Measurements from ENCODE around the gene MTG2.

MTG2 gene

GRCh38 chr20:62186887-62187866, 4.3 kb downstream of the MTG2 start:
- no peak for DNase-seq

- no peak for DNase-seq
Observed at GRCh38 chr20:62190639-62191411, 8.0 kb downstream of the MTG2 start.

DNA sequence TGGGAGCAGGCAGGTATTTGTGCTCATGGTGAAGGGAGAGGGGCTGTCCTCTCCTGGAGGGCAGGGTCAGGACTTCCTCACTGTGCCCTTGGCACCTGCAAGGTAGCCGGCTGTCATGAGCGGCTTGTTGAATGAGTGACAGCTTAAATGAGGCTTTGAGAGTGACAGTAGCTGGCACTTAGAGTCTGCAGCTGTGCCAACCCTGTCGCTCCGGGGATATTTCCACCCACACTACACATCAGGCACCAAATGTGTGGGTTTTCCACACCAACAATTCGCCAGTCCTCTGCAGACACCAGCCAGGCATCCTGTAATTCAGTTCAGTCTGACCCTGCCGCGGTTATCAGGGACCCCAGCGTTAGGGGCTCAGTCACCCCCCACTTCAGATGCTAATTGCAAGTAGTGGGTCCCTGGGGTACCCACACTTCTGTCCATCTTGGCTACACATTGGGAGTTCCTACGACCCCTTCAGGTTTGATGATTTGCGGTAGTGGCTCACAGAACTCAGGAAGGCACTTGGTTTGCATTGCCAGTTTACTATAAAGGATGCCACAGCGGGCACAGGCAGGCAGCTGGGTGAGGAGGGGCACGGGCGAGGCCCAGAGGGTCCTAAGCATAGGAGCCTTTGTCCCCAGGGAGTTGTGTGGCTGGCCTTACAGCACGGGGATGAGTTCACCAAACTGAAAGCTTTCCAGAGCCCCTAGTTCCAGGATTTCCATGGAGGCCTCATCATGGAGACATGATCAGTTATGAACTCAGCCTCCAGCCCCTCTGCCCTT, 9.1 kb downstream of the MTG2 start:
- no peak for DNase-seq

GRCh38 chr20:62192635-62193034, 9.8 kb downstream of the MTG2 start:
- no peak for DNase-seq

GRCh38 chr20:62193079-62194025, 10.5 kb downstream of the MTG2 start:
- DNase-seq, result no peak

DNA sequence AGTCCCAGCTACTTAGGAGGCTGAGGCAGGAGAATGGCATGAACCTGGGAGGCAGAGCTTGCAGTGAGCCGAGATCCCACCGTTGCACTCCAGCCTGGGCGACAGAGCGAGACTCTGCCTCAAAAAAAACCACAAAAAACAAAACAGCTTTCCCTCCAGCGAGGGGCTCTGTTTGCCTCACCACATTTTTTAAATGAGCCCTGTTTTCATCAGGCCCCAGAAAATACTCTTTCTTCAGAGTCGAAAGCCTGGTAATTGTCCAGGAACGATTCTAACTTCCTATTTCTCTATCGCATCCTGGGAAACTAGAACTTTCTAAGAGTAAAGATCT, 12.2 kb downstream of the MTG2 start:
- DNase-seq, result no peak

GRCh38 chr20:62195736-62196135, 12.9 kb downstream of the MTG2 start:
- DNase-seq, result no peak

DNA sequence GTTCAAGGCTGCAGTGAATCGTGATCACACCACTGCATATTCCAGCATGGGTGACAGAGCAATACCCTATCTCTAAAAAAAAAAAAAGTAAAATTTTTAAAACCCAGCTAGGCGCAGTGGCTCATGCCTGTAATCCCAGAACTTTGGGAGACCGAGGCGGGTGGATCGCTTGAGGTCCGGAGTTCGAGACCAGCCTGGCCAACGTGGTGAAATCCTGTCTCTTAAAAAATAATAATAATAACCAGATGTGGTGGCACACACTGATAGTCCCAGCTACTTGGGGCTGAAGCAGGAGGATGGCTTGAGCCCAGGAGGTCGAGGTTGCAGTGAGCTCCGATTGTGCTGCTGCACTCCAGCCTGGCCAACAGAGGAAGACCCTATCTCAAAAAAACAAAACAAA, 13.5 kb downstream of the MTG2 start:
- DNase-seq, result no peak

DNA sequence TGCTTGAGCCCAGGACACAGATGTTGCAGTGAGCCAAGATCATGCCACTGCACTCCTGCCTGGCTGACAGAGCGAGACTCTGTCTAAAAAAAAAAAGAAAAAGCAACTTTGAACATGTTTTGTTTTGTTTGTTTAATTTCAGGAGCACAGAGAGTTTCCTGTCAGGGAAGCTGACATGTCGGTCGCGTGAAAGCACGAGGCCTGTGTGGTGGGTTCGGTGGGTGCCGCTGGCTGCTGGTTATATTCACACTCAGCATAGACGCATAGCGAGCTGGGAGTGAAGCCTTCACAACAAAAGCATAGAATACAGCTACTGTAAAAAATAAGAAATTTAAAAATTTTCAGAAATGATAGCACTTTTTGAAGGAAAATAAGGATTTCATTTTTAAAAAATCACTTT, 14.5 kb downstream of the MTG2 start:
- DNase-seq, result no peak

DNA sequence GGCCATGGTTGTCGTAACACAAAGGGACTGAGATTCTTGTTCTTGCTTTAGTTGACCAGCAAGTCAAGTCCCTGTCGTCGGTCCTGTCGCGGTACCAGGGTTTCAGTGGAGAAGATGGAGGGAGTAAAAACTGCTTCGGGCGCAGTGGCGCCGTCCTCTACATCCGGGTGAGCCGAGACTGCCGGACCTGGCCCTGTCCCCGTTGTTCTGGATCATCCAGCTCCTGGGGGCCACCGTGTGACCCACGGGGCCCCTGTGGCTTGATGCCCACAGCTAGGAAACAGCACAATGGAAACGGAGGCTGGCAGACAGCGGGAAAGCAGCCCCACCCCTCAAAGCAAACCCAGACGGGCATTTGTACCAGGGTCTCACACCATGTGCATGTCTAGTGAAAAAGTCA, 15.0 kb downstream of the MTG2 start:
- no peak for DNase-seq

GRCh38 chr20:62198496-62198895, 15.7 kb downstream of the MTG2 start:
- DNase-seq, result no peak

GRCh38 chr20:62198931-62199330, 16.1 kb downstream of the MTG2 start:
- no peak for DNase-seq

- DNase-seq, result no peak
Observed at GRCh38 chr20:62200491-62201172, 17.8 kb downstream of the MTG2 start.

- no peak for DNase-seq
Observed at GRCh38 chr20:62201173-62202082, 18.6 kb downstream of the MTG2 start.

GRCh38 chr20:62202083-62202395, 19.2 kb downstream of the MTG2 start:
- no peak for DNase-seq

- no peak for DNase-seq
Observed at GRCh38 chr20:62202676-62203377, 20.0 kb downstream of the MTG2 start.

DNA sequence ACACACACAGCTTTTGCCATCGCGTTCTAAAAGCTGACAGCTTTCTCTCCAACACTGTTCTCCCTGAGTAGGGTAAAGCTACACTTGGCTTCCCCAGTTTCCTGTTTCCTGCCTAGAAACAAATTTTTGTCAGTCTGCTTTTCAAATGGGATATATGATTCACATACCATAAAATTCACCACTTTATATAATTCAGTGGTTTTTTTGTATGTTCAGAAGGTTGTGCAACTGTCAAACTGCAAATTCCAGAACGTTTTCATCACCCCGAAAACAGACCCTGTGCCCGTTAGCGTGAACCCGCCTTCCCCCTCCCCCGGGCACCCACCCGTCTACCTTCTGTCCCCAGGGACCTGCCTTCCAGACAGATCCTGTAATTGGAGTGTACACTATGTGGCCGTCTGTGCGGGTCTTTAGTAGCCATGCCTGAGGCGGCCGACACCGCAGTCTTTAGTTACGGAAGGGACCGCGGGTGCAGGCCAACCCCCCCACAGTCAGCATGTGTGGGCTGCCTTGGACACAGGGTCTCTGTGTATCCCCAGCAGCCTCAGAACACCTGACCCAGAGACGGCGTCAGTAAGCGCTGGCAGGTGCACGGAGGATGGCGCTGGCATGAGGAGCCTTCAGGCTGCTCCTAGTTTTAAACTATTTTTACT, 20.7 kb downstream of the MTG2 start:
- no peak for DNase-seq

DNA sequence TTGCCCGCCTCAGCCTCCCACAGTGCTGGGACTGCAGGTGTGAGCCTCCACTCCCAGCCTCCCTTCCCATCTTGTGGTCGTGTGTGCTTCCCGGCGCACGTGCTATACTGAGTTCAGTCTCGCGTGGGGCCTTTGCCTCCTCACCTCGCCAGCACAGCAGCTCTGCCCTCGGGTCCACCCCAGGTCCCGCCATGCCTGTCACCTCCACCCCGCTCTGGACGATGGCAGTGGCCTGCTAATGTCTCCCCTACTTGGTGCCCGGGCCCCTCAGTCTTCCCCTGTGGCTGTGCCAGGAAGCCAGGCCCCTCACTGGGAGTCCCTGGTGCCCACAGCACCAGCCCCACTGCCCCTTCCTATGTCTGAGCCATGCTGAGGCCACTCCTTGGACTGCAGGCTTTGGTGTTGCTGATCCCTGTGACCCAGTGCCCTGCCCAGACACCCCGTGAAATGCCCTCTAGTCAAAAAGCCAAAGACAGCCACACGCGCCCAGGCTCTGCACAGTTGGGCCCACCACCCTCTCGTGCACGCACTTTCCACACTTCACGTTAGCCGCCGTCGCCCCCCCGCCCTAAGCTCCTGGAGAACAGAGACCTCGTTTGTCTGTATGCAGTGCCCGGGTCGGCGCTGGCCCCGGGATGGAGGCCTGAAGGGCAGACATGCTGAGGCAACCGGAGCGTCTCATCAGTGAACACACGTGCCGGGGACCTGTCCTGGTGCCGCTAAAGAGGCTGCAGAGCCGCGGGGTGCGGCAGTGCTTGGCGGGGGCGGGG, 23.0 kb downstream of the MTG2 start:
- DNase-seq, result no peak

DNA sequence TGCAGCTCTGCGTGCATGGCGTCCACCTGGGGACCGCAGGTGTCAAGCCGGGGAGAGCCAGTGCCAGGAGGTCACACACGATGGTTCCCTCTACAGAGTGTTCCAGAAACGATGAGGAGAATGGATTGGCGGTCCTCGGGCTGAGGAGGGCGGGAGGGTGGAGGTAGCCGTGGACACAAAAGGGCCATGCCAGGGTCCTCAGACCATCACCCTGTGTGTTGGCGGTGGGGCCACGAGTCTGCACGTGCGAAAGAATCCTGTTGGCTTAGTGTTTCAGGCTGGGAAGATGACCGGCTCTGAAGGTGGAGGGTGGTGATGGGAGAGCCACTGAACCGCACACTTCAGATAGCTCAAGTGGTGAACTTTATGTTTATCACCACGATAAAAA, 23.6 kb downstream of the MTG2 start:
- DNase-seq, result no peak
